AG09319 (cell line): ENCODE data around the gene OR8B4.
"Not testable (repeated sequence)": the region's sequence is repeated elsewhere in the genome, so short reads cannot be mapped to it uniquely, and the experiment has no call there.

Experiments used
- DNase-seq: peaks from one replicate; pipeline ENCODE4 v3.0.0-alpha.2; 2010; ENCODE audit warnings: low read depth; ENCODE audit errors: extremely low read depth
- TF ChIP-seq, protein P1 (sequence below): IDR thresholded peaks from 2 replicates; pipeline ENCODE4 v1.5.1; 2011; ENCODE audit warnings: low read depth, mild to moderate bottlenecking, inconsistent platforms, low read length, moderate library complexity

Gene OR8B4

DNA sequence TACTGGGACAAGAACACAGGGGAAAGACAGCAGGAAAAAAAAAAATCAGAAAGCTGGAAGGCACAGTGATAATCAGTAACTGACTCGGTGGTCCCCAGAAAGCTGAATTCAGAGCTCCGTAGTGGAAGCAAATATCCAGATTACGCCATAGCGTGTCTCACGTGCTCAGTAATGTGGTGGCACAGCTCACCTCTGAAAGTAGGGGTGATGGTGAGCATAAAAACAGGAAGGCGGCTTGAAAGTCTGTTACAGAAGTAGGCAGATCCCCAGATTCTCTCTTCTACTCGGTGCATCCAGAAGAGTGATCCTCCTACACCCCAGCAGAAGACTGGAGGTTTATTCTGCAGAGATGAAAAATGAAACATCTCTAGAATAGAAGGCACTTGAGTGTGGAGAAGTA lies 14.8 kb downstream of the OR8B4 start:
- no peak for DNase-seq
- TF ChIP-seq, protein P1, sequence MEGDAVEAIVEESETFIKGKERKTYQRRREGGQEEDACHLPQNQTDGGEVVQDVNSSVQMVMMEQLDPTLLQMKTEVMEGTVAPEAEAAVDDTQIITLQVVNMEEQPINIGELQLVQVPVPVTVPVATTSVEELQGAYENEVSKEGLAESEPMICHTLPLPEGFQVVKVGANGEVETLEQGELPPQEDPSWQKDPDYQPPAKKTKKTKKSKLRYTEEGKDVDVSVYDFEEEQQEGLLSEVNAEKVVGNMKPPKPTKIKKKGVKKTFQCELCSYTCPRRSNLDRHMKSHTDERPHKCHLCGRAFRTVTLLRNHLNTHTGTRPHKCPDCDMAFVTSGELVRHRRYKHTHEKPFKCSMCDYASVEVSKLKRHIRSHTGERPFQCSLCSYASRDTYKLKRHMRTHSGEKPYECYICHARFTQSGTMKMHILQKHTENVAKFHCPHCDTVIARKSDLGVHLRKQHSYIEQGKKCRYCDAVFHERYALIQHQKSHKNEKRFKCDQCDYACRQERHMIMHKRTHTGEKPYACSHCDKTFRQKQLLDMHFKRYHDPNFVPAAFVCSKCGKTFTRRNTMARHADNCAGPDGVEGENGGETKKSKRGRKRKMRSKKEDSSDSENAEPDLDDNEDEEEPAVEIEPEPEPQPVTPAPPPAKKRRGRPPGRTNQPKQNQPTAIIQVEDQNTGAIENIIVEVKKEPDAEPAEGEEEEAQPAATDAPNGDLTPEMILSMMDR = no peak

GRCh38 chr11:124405581-124405980 lies 19.1 kb downstream of the OR8B4 start:
- TF ChIP-seq, protein P1 = no peak
- DNase-seq = no peak

DNA sequence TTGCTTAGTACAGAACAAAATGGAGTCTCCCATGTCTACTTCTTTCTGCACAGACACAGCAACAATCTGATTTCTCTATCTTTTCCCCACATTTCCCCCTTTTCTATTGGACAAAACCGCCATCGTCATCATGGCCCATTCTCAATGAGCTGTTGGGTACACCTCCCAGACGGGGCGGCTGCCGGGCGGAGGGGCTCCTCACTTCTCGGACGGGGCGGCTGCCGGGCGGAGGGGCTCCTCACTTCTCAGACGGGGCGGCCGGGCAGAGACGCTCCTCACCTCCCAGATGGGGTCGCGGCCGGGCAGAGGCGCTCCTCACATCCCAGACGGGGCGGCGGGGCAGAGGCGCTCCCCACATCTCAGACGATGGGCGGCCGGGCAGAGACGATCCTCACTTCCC lies 21.5 kb downstream of the OR8B4 start:
- not testable (repeated sequence) for DNase-seq

DNA sequence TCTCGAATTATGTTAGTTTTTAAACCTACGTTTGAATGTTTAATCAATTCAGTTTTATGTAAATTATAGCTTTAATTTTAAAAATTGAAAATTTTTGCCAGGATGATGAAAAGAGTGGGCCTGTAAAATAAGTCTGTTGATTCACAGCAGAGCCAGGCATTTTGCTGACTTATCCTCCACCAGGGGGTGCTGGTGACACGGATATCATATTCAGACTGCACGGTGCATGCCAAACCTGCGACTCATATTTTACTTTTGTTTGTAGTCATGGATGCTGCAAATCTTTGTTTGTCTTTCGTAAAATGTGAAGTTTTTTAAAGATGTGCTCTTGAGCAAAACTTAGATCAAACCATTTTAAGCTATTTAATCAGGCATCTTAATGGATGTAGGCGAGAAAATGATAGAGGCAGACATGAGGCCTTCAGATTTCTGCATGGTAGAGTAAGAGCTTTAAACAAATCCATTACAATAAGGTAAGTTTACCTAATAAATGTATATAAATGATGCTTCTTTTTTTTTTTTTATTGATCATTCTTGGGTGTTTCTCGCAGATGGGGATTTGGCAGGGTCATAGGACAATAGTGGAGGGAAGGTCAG lies 22.2 kb downstream of the OR8B4 start:
- DNase-seq = peak; percentile 69
- TF ChIP-seq, protein P1 = peak; percentile 85

DNA sequence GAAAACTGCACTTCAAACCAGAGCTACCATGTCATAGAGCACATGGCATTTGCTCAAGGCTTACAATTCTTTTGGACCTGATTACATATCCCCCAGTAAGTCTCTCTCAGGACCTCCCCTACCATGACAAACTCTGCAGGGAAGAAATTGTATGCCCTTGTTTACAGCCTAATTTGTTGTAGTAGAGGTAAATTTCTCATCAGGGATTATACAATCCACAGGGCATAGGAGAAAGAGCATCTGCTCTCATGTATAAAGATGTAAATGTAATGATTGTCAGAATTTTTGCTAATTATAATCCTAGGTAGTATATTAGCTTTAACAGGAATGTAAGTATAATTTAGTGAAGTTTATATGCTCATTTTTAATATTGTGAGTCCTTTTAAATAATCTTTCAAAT lies 25.7 kb downstream of the OR8B4 start, which contains the start of gene OR8B3:
Gene OR8B3, minus strand, starts transcription at position 101 of the 400 bp plus-strand sequence. CDS start 1,673 bp downstream, outside the sequence.
- TF ChIP-seq, protein P1 = no peak
- DNase-seq = no peak

DNA sequence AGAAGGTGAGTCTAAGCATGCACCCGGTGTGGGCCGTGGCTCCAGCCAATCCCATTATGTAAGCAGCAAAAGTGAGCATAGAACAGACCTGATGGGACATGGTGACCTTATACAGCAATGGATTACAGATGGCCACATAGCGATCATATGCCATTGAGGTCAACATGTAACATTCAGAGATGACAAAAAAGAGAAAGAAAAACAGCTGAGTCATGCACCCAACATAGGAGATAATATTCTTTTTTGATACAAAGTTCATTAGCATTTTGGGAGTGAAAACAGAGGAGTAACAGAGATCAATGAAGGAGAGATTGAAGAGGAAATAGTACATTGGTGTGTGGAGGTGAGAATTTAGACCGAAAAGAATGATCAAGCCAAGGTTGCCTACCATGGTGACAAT lies 27.8 kb downstream of the OR8B4 start:
- DNase-seq = not testable (repeated sequence)

- no peak for DNase-seq
- TF ChIP-seq, protein P1 = no peak
Observed at GRCh38 chr11:124394408-124394807, 30.3 kb downstream of the OR8B4 start.

- DNase-seq = no peak
- TF ChIP-seq, protein P1 = no peak
Observed at GRCh38 chr11:124384399-124384798, 40.3 kb downstream of the OR8B4 start, which contains the start of gene OR8B2. Gene OR8B2 (minus strand): TSS chr11:124384499. CDS start chr11:124383343, 1,156 bp downstream.

DNA sequence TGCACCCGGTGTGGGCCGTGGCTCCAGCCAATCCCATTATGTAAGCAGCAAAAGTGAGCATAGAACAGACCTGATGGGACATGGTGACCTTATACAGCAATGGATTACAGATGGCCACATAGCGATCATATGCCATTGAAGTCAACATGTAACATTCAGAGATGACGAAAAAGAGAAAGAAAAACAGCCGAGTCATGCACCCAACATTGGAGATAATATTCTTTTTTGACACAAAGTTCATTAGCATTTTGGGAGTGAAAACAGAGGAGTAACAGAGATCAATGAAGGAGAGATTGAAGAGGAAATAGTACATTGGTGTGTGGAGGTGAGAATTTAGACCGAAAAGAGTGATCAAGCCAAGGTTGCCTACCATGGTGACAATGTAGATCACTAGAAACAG lies 41.8 kb downstream of the OR8B4 start:
- not testable (repeated sequence) for DNase-seq
